Measurements from ENCODE around the gene VKORC1L1. TPM values are rescaled to one million over a fixed set of nuclear protein-coding genes. Genes with fewer than 3 reads are reported as not detected.
"Not testable (repeated sequence)": the region's sequence is repeated elsewhere in the genome, so short reads cannot be mapped to it uniquely, and the experiment has no call there.

Gene VKORC1L1
- total RNA-seq (2022) (22.9 and 25.3 TPM in 2 replicates), Bru-seq, nascent RNA (percentile 80 among the genes with signal in this experiment), BruChase-seq, experiment 1, labeled RNA remaining after a 6-hour chase (percentile 84 among the genes with signal in this experiment), BruChase-seq, experiment 2, labeled RNA remaining after a 2-hour chase (percentile 82 among the genes with signal in this experiment)
- long read RNA-seq, full-length matches to known transcripts: 33 of 40 reads
- long read RNA-seq, partial matches to known transcripts: 1 of 40 reads
- long read RNA-seq, other reads (novel, unspliced or antisense): 6 of 40 reads

- Mint-ChIP-seq H3K27me3 (ENCODE audit: unreplicated experiment) (no peaks in the 10 kb centered on the region), H3K36me3 (ENCODE audit: insufficient read depth, unreplicated experiment) (peaks cover 17% of the 10 kb centered on the region), H3K4me3 (ENCODE audit: low read depth, unreplicated experiment) (peak within 1 kb of the TSS; percentile 54), H3K4me1 (ENCODE audit: low read depth, unreplicated experiment) (no peaks in the 10 kb centered on the region), H3K27ac (ENCODE audit: unreplicated experiment) (no peak within 1 kb of the TSS), H3K9me3 (ENCODE audit: low read depth, unreplicated experiment) (no peaks in the 10 kb centered on the region)
- no TSS peak for BruUV-seq (replicated peaks)
- peak; percentile 92 for DNase-seq
- CTCF ChIA-PET: no interaction called here
- intact Hi-C loops (cut with micrococcal nuclease; ENCODE audit: unreplicated experiment): no loop called here
- TF ChIP-seq CTCF (IDR thresholded peaks at IDR 0.05; ENCODE audit: unreplicated experiment): no peak
Measured at GRCh38 chr7:65872776-65873581, at the start of gene VKORC1L1. Gene VKORC1L1 (plus strand): TSS chr7:65873074. CDS start chr7:65873372, 298 bp downstream.

- H3K4me3 Mint-ChIP-seq (ENCODE audit: low read depth, unreplicated experiment): no peak overlapping the region
- TF ChIP-seq CTCF (IDR thresholded peaks at IDR 0.05; ENCODE audit: unreplicated experiment): no peak
- no peak overlapping the region for H3K27ac Mint-ChIP-seq (ENCODE audit: unreplicated experiment)
- intact Hi-C loops (cut with micrococcal nuclease; ENCODE audit: unreplicated experiment): no loop called here
- H3K27me3 Mint-ChIP-seq (ENCODE audit: unreplicated experiment): no peaks in the 10 kb centered on the region
- DNase-seq: no peak
- no peaks in the 10 kb centered on the region for H3K36me3 Mint-ChIP-seq (ENCODE audit: insufficient read depth, unreplicated experiment)
- CTCF ChIA-PET: no interaction called here
- H3K9me3 Mint-ChIP-seq (ENCODE audit: low read depth, unreplicated experiment): no peaks in the 10 kb centered on the region
- no TSS peak for BruUV-seq (replicated peaks)
- H3K4me1 Mint-ChIP-seq (ENCODE audit: low read depth, unreplicated experiment): no peaks in the 10 kb centered on the region
Measured at GRCh38 chr7:65827366-65827765, 45.5 kb upstream of the VKORC1L1 start.

GRCh38 chr7:65832281-65832680, 40.6 kb upstream of the VKORC1L1 start:
- H3K4me1 Mint-ChIP-seq (ENCODE audit: low read depth, unreplicated experiment): no peaks in the 10 kb centered on the region
- no peak for TF ChIP-seq CTCF (IDR thresholded peaks at IDR 0.05; ENCODE audit: unreplicated experiment)
- no TSS peak for BruUV-seq (replicated peaks)
- H3K4me3 Mint-ChIP-seq (ENCODE audit: low read depth, unreplicated experiment): no peak overlapping the region
- intact Hi-C loops (cut with micrococcal nuclease; ENCODE audit: unreplicated experiment): no loop called here
- no peaks in the 10 kb centered on the region for H3K36me3 Mint-ChIP-seq (ENCODE audit: insufficient read depth, unreplicated experiment)
- no peak overlapping the region for H3K27ac Mint-ChIP-seq (ENCODE audit: unreplicated experiment)
- DNase-seq: no peak
- H3K27me3 Mint-ChIP-seq (ENCODE audit: unreplicated experiment): no peaks in the 10 kb centered on the region
- CTCF ChIA-PET: no interaction called here
- H3K9me3 Mint-ChIP-seq (ENCODE audit: low read depth, unreplicated experiment): peaks cover 2% of the 10 kb centered on the region

GRCh38 chr7:65836684-65837083, 36.2 kb upstream of the VKORC1L1 start:
- H3K4me1 Mint-ChIP-seq (ENCODE audit: low read depth, unreplicated experiment); DNase-seq; H3K27me3 Mint-ChIP-seq (ENCODE audit: unreplicated experiment); CTCF ChIA-PET; H3K4me3 Mint-ChIP-seq (ENCODE audit: low read depth, unreplicated experiment); H3K9me3 Mint-ChIP-seq (ENCODE audit: low read depth, unreplicated experiment); intact Hi-C loops (cut with micrococcal nuclease; ENCODE audit: unreplicated experiment); H3K27ac Mint-ChIP-seq (ENCODE audit: unreplicated experiment); H3K36me3 Mint-ChIP-seq (ENCODE audit: insufficient read depth, unreplicated experiment); BruUV-seq (replicated peaks): not testable (repeated sequence)

- H3K9me3 Mint-ChIP-seq (ENCODE audit: low read depth, unreplicated experiment); H3K4me1 Mint-ChIP-seq (ENCODE audit: low read depth, unreplicated experiment); CTCF ChIA-PET; H3K27me3 Mint-ChIP-seq (ENCODE audit: unreplicated experiment); DNase-seq; BruUV-seq (replicated peaks); H3K27ac Mint-ChIP-seq (ENCODE audit: unreplicated experiment); H3K4me3 Mint-ChIP-seq (ENCODE audit: low read depth, unreplicated experiment); H3K36me3 Mint-ChIP-seq (ENCODE audit: insufficient read depth, unreplicated experiment); intact Hi-C loops (cut with micrococcal nuclease; ENCODE audit: unreplicated experiment): not testable (repeated sequence)
Measured at GRCh38 chr7:65837541-65837956, 35.3 kb upstream of the VKORC1L1 start.
